Chondrocyte (in vitro differentiated cells): ENCODE data around the gene QRFPR. TPM values are rescaled to one million over a fixed set of nuclear protein-coding genes. Genes with fewer than 3 reads are reported as not detected.

Source experiments
- DNase-seq: peaks from one replicate; pipeline ENCODE4 v3.0.0; 2021; ENCODE audit warnings: mixed read lengths, low spot score
- H3K27ac Mint-ChIP-seq: one replicate; pipeline ENCODE4 v1.8.0; 2021; ENCODE audit warnings: mild to moderate bottlenecking, moderate library complexity, mixed read lengths; ENCODE audit not compliant: unreplicated experiment
- H3K27me3 Mint-ChIP-seq: 2 replicates; pipeline ENCODE4 v1.8.0; 2021; ENCODE audit warnings: low read depth, mixed read lengths
- H3K36me3 Mint-ChIP-seq: 2 replicates; pipeline ENCODE4 v1.8.0; 2021; ENCODE audit warnings: low read depth, mixed read lengths
- H3K4me1 Mint-ChIP-seq: 2 replicates; pipeline ENCODE4 v1.8.0; 2021; ENCODE audit warnings: low read depth, mild to moderate bottlenecking, mixed read lengths
- H3K4me3 Mint-ChIP-seq: one replicate; pipeline ENCODE4 v1.8.0; 2021; ENCODE audit warnings: mild to moderate bottlenecking, moderate library complexity, mixed read lengths; ENCODE audit not compliant: unreplicated experiment
- H3K9me3 Mint-ChIP-seq: 2 replicates; pipeline ENCODE4 v1.8.0; 2021; ENCODE audit warnings: low read depth, mixed read lengths
- CTCF ChIP-seq: fragments of 200-600 bp; sonication (generic); IDR thresholded peaks from 2 replicates; pipeline ENCODE4 v1.5.0; 2021; ENCODE audit warnings: antibody characterized with exemption, mild to moderate bottlenecking, moderate library complexity
- total RNA-seq: library from RNA; stranded (reverse); gene quantifications from 3 replicates; pipeline ENCODE4 v1.2.1, GENCODE V29; 2021

QRFPR gene
- total RNA-seq, 1 donor from 2014 or later: not detected

GRCh38 chr4:121304893-121305292 is 75.9 kb downstream of the QRFPR start:
- TF ChIP-seq CTCF: no peak
- Mint-ChIP-seq H3K4me3 (no peak overlapping the region), H3K36me3 (no peaks in the 10 kb centered on the region), H3K4me1 (no peaks in the 10 kb centered on the region), H3K27me3 (peaks cover 16% of the 10 kb centered on the region), H3K9me3 (no peaks in the 10 kb centered on the region), H3K27ac (no peak overlapping the region)
- DNase-seq: no peak

GRCh38 chr4:121299367-121299766 is 81.5 kb downstream of the QRFPR start:
- H3K9me3 Mint-ChIP-seq: no peaks in the 10 kb centered on the region
- H3K36me3 Mint-ChIP-seq: no peaks in the 10 kb centered on the region

GRCh38 chr4:121283319-121283718 is 97.5 kb downstream of the QRFPR start:
- Mint-ChIP-seq H3K4me1 (no peaks in the 10 kb centered on the region), H3K27me3 (peaks cover 13% of the 10 kb centered on the region), H3K9me3 (peaks cover 30% of the 10 kb centered on the region), H3K27ac (no peak overlapping the region), H3K36me3 (peaks cover 3% of the 10 kb centered on the region), H3K4me3 (no peak overlapping the region)
- no peak for TF ChIP-seq CTCF
- no peak for DNase-seq

More at GRCh38 chr4:121299367-121299766, 81.5 kb downstream of the QRFPR start:
- no peak for TF ChIP-seq CTCF
- Mint-ChIP-seq H3K4me1 (no peaks in the 10 kb centered on the region), H3K4me3 (no peak overlapping the region), H3K27ac (no peak overlapping the region), H3K27me3 (peaks cover 30% of the 10 kb centered on the region)
- no peak for DNase-seq

- Mint-ChIP-seq H3K4me3 (no peak overlapping the region), H3K27ac (no peak overlapping the region), H3K4me1 (no peaks in the 10 kb centered on the region), H3K36me3 (no peaks in the 10 kb centered on the region), H3K27me3 (peaks cover 11% of the 10 kb centered on the region), H3K9me3 (peaks cover 6% of the 10 kb centered on the region)
- DNase-seq: no peak
- no peak for TF ChIP-seq CTCF
Measured at GRCh38 chr4:121280425-121280824, 100.4 kb downstream of the QRFPR start.

GRCh38 chr4:121278811-121279368 is 101.9 kb downstream of the QRFPR start:
- no peaks in the 10 kb centered on the region for H3K4me1 Mint-ChIP-seq
- no peak overlapping the region for H3K4me3 Mint-ChIP-seq
- H3K9me3 Mint-ChIP-seq: no peaks in the 10 kb centered on the region
- no peak for TF ChIP-seq CTCF
- no peak overlapping the region for H3K27ac Mint-ChIP-seq
- peaks cover 16% of the 10 kb centered on the region for H3K27me3 Mint-ChIP-seq
- no peaks in the 10 kb centered on the region for H3K36me3 Mint-ChIP-seq
- DNase-seq: no peak

Other genes starting within 250 kb of the QRFPR start
- 0.31 TPM in 1 of 3 replicates, not detected in the others for gene TNIP3, start 216.7 kb downstream of the QRFPR start, total RNA-seq